KOPT-K1 (cell line): ENCODE measurements around the gene TPTE.
"Not testable (repeated sequence)": the region's sequence is repeated elsewhere in the genome, so short reads cannot be mapped to it uniquely, and the experiment has no call there.

Source experiments
- H3K27ac ChIP-seq: fragments of 200-600 bp; sonication (generic); 2 replicates; pipeline ENCODE4 v1.5.1; 2016; ENCODE audit warnings: antibody characterized with exemption, mild to moderate bottlenecking, low read depth, low read length; ENCODE audit not compliant: poor library complexity, severe bottlenecking
- H3K36me3 ChIP-seq: fragments of 200-600 bp; sonication (generic); 2 replicates; pipeline ENCODE4 v1.5.1; 2017; ENCODE audit warnings: antibody characterized with exemption, mild to moderate bottlenecking, low read length, moderate library complexity; ENCODE audit not compliant: insufficient read depth
- H3K9me3 ChIP-seq: fragments of 200-600 bp; sonication (generic); 2 replicates; pipeline ENCODE4 v1.5.1; 2017; ENCODE audit warnings: antibody characterized with exemption, low read length, mild to moderate bottlenecking; ENCODE audit not compliant: insufficient read depth, poor library complexity, severe bottlenecking

TPTE gene

GRCh38 chr21:10521091-10521598 lies at the start of gene TPTE:
TSS of gene TPTE (plus strand) at chr21:10521583. CDS start at chr21:10538724, 17,141 bp downstream.
- no peak within 1 kb of the TSS for H3K27ac ChIP-seq
- H3K36me3 ChIP-seq, result no peaks in the 10 kb centered on the region
- H3K9me3 ChIP-seq, result peaks cover 44% of the 10 kb centered on the region

DNA sequence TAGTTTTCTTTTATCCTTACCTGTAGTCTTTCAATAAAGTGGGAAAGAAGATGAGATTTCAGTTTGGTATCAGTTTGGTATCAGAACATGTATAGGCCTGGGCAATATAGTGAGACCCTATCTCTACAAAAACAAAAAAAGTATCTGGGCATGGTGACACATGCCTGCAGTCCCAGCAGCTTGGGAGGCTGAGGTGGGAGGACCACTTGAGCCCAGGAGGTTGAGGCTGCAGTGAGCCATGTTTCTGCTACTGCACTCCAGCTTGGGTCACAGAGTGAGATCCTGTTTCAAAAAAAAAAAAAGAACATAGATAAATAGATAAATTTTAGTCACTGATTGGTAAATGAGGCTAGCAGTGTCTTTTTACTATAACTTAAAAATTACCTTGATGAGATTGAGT lies 49.4 kb upstream of the TPTE start:
- not testable (repeated sequence) for H3K27ac ChIP-seq, H3K9me3 ChIP-seq, H3K36me3 ChIP-seq

DNA sequence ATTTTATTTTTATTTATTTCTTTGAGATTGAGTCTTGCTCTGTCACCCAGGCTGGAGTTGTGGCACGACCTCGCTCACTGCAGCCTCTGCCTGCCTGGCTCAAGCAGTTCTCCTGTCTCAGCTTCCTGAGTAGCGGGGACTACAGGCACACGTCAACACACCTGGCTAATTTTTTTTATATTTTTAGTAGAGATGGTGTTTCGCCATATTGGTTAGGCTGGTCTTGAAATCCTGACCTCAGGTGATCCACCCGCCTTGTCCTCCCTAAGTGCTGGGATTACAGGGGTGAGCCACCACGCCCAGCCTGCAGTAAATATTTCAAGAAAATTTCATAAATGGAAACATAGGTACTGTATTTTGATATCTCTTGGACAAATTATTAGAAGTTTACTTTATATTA lies 43.6 kb upstream of the TPTE start:
- H3K9me3 ChIP-seq, H3K36me3 ChIP-seq, H3K27ac ChIP-seq: not testable (repeated sequence)

DNA sequence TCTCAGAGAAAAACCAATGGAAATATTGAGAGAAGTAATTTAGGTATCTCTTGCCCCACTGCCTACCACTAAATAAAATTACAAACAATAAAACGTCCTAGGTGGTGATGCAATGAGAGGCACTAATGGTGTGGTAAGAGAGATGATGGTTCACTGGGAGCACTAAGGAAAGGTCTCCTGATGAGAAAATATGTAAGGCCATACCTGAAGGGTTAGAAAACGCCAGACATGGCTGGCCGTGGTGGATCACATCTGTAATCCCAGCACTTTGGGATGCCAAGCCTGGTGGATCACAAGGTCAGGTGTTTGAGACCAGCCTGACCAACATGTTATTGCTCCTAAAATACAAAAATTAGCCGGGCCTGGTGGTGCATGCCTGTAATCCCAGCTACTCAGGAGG lies 41.5 kb upstream of the TPTE start:
- H3K36me3 ChIP-seq, H3K27ac ChIP-seq, H3K9me3 ChIP-seq: not testable (repeated sequence)

DNA sequence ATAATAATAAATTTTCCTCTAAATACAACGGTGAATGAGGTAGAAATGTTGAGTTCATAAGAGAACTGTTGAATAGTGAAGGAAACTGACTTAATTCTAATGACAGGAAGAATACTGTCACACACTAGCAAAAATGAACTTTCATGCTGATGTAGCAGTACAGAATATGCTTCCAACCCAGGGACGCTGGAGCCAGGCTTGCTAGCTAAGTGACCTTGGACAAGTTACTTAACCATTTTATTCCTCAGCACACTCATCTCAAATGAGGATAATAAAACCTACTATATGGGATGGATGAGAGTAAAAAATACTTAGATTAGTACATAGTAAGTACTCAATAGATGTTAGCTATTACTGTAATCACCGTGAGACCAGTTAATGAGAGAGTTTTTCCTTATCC lies 36.5 kb upstream of the TPTE start:
- H3K9me3 ChIP-seq, H3K36me3 ChIP-seq: not testable (repeated sequence)

DNA sequence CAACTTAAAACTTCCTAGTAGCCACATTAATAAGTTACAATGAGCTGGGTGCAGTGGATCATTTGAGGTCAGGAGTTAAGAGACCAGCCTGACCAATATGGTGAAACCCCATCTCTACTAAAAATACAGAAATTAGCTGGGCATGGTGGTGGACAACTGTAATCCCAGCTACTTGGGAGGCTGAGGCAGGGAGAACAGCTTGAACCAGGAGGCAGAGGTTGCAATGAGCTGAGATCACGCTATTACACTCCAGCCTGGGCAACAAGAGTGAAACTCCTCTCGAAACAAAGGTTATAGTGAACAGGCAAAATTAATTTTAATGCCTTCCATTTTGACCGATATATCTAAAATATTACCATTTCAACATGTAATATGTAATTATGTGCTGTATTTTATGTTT lies 30.9 kb upstream of the TPTE start:
- H3K27ac ChIP-seq, H3K36me3 ChIP-seq, H3K9me3 ChIP-seq: not testable (repeated sequence)

More for the DNA sequence above, 36.5 kb upstream of the TPTE start:
- H3K27ac ChIP-seq, result not testable (repeated sequence)

DNA sequence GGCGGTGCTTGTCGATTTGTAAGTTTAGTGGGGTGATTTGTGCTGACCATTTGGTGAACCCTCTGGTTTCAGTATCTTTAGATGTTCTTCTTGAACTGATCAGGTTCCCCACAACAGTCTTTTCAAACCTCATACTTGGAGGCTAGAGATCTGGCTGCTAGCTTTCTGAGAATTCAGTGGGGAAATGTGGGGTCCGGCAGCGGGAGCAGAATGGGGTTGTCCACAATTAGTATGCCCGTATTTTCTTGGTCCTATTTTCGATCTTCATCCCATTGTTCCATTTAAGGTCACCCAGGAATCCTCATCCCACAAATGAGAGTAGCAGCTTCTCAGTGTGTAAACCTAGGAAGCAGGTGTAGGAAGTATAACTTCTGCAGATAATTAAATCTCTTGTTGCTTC lies 10.3 kb upstream of the TPTE start:
- H3K27ac ChIP-seq, result no peak overlapping the region
- H3K9me3 ChIP-seq, result peaks cover 10% of the 10 kb centered on the region

DNA sequence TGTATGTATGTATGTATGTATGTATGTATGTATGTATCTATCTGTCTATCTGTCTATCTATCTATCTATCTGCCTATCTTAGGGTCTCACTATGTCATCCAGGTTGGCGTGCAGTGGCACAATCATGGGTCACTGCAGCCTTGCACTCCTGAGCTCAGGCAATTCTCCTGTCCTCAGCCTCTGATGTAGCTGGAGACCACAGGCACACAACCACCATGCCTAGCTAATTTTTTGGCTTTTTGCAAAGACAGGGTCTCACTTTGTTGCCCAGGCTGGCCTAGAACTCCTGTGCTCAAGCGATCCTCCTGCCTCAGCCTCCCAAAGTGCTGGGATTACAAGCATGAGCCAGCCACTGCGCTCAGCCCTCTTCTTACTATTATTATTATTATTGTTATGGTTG lies 4.5 kb upstream of the TPTE start:
- not testable (repeated sequence) for H3K27ac ChIP-seq, H3K36me3 ChIP-seq
- peaks cover 28% of the 10 kb centered on the region for H3K9me3 ChIP-seq

More for the DNA sequence above, 10.3 kb upstream of the TPTE start:
- H3K36me3 ChIP-seq, result no peaks in the 10 kb centered on the region

DNA sequence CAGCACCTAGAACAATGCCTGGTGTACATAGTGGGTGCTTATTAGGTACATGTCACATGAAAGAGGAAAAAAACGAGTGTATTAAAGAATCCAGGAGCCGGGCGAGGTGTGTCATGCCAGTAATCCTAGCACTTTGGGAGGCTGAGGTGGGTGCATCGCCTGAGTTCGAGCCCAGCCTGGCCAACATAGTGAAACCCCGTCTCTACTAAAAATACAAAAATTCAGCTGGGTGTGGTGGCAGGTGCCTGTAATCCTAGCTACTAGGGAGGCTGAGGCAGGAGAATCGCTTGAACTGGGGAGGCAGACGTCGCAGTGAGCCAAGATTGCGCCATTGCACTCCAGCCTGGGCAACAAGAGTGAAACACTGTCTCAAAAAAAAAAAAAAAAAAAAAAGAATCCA lies 3.5 kb upstream of the TPTE start:
- H3K27ac ChIP-seq, H3K36me3 ChIP-seq: not testable (repeated sequence)
- peaks cover 35% of the 10 kb centered on the region for H3K9me3 ChIP-seq

- H3K27ac ChIP-seq, H3K36me3 ChIP-seq: not testable (repeated sequence)
- H3K9me3 ChIP-seq, result peaks cover 44% of the 10 kb centered on the region
Observed at GRCh38 chr21:10521835-10522500, 585 bp downstream of the TPTE start.

DNA sequence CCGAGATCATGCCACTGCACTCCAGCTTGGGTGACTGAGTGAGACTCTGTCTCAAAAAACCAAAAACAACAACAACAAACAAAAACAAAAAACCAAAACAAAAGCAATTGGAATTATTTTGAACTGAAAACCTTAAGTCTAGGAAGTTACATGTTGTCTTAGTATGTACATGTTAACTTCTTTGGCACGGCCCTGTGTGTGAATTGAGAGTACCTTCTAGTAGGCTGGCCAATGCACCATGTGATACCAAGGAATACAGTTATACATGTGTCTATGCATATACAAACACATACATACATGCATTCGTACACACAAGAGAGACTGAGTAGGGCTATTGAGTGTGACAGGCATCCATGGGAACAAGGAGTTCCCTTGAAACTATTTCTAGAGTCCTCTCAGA lies 18.6 kb downstream of the TPTE start:
- Histone ChIP-seq H3K27ac (no peak overlapping the region), H3K9me3 (peaks cover 28% of the 10 kb centered on the region), H3K36me3 (no peaks in the 10 kb centered on the region)

DNA sequence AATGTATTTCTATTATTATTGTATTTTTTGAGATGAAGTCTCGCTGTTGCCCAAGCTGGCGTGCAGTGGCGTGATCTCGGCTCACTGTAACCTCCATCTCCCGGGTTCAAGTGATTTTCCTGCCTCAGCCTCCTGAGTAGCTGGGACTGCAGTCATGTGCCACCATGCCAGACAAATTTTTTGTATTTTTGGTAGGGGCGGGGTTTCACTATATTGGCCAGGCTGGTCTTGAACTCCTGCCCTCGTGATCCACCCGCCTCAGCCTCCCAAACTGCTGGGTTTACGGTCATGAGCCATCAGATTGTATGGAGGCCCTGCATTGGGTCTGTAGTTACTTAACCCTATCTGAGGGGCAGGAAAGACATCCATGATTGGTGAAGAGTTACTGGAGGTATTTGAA lies 23.0 kb downstream of the TPTE start:
- not testable (repeated sequence) for H3K36me3 ChIP-seq, H3K27ac ChIP-seq
- H3K9me3 ChIP-seq, result peaks cover 42% of the 10 kb centered on the region

- H3K27ac ChIP-seq, H3K36me3 ChIP-seq: not testable (repeated sequence)
- peaks cover 24% of the 10 kb centered on the region for H3K9me3 ChIP-seq
Observed at GRCh38 chr21:10547868-10548267, 26.5 kb downstream of the TPTE start.

DNA sequence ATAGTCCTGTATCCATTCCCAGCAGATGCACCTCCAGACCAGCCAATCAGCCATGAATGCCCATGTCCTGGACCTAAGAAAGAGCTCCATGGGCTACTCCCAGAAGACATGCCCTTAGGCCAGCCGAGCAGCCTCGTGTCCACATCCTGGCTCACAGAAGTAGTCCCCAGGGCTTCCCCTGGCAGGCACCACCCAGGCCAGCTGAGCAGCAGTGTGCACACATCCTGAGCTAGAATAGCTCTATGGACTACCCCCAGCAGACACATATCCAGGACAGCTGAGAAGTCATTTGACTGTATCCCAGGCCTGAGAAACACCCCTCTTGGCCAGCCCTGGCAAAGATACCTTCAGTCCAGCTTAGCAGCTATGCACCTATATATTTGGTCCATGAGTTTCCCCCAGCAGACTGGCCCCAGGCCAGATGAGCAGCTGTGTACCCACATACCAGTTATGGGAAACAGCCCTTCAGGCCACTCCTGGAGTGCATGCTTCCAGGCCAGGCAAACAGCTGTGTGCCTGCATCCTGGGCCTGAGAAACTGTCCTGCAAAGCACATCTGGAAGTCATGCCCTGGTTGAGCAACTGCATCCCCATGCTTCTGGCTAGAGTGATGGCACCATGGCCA lies 27.1 kb downstream of the TPTE start:
- H3K9me3 ChIP-seq, result peaks cover 24% of the 10 kb centered on the region
- not testable (repeated sequence) for H3K27ac ChIP-seq, H3K36me3 ChIP-seq

DNA sequence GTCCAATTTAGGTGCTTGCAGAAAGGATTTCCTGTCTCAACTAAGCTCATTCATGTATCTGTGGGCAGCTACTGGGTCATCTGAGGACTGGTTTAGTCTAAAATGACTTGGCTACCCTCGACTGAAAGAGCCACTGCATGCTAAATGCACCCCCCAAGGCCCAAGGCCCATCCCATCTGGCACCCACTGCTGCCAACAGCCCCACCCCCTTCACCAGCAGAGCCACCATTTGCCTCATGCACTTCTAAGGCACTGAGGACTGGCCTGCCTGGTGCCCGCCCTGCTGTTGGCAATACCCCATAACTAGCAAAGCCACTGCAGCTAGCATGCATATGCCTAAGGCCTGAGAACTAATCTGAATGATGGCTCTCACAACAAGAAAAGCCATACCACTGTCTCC lies 49.4 kb downstream of the TPTE start:
- not testable (repeated sequence) for H3K27ac ChIP-seq, H3K36me3 ChIP-seq
- H3K9me3 ChIP-seq, result peaks cover 39% of the 10 kb centered on the region
